22Rv1 (cell line): ENCODE data around the gene TPM4.

Experiments used
- H3K27ac ChIP-seq: fragments of 450-650 bp; 2 replicates; pipeline ENCODE4 v1.5.1; 2017
- CTCF ChIP-seq: fragments of 450-650 bp; IDR thresholded peaks from 2 replicates; pipeline ENCODE4 v1.5.1; 2017; ENCODE audit warnings: mild to moderate bottlenecking
- ZFX ChIP-seq: fragments of 450-650 bp; IDR thresholded peaks from 2 replicates; pipeline ENCODE4 v1.6.1; 2017; ENCODE audit warnings: antibody characterized with exemption, borderline replicate concordance

Gene TPM4

GRCh38 chr19:16094360-16095070 lies 18.2 kb downstream of the TPM4 start:
- TF ChIP-seq CTCF (no peak), ZFX (no peak)
- 0 out of 2 replicates have a peak overlapping the region, but pooled peaks have one; percentile 13 for H3K27ac ChIP-seq

- TF ChIP-seq ZFX (no peak), CTCF (no peak)
- H3K27ac ChIP-seq, result 0 out of 2 replicates have a peak overlapping the region, but pooled peaks have one; percentile 13
Observed at GRCh38 chr19:16095071-16095571, 18.8 kb downstream of the TPM4 start.

GRCh38 chr19:16096280-16096855 lies 20.1 kb downstream of the TPM4 start:
- H3K27ac ChIP-seq, result peak overlapping the region; percentile 71

GRCh38 chr19:16098416-16098768 lies 22.1 kb downstream of the TPM4 start:
- TF ChIP-seq ZFX (no peak), CTCF (no peak)
- H3K27ac ChIP-seq, result peak overlapping the region; percentile 71

More at GRCh38 chr19:16096280-16096855, 20.1 kb downstream of the TPM4 start:
- TF ChIP-seq ZFX, result no peak
- TF ChIP-seq CTCF, result no peak

DNA sequence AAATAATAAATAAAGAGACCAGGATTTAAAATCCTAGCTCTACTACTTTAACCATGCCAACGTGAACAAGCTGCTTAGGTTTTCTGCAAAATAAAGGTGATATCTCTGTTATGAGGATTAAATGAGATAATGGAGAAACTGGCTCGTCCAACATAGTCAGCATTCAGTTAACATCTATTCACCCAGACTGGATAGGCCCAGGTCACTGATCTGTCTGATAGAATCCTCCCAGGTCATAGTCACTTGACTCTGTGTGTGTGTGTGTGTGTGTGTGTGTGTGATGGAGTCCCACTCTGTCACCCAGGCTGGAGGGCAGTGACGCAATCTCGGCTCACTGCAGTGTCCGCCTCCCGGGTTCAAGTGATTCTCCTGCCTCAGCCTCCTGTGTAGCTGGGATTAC lies 22.5 kb downstream of the TPM4 start:
- no peak for TF ChIP-seq ZFX
- no peak for TF ChIP-seq CTCF
- peak overlapping the region; percentile 71; the same call in 1 of the 2 replicates for H3K27ac ChIP-seq

- H3K27ac ChIP-seq, result peak overlapping the region; percentile 8; the same call in 1 of the 2 replicates
Observed at GRCh38 chr19:16099314-16099965, 23.1 kb downstream of the TPM4 start.

GRCh38 chr19:16100524-16100923 lies 24.2 kb downstream of the TPM4 start:
- H3K27ac ChIP-seq, result no peak overlapping the region
- TF ChIP-seq CTCF (no peak), ZFX (no peak)
